ENCODE data around the gene GOLGA6C.
"Not testable (repeated sequence)": the region's sequence is repeated elsewhere in the genome, so short reads cannot be mapped to it uniquely, and the experiment has no call there.

GOLGA6C gene

DNA sequence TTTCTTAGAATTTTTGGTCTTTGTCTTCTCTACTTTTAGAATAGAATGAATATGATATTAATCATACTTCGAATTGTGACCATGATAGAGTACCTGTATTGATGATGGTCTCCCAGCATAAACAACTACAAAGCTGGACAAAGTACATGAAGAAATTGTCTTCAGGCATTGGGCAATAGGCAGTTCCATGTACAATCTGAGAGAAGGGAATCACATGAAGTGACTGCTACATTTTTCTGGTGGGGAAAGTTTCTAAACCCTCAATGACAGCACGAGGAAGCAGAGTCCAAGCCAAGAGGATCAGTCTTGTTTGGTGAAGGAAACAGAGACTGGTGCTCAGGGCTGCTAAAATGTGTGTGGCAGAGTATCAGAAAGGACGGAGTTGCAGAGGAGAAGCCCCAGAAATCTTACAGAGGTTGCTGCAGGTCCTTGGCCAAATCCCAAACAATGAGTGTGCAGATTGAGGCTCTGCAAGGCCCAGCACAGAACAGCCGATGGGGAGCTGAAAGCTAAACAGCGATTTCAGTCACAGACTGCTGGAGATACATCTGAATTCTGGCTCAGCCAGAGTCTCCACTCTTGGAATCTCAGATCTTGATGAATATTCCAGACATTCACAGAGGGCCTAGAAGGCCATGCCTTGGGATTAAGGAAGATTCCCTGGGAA lies 61.2 kb downstream of the GOLGA6C start:
- not testable (repeated sequence) for DNase-seq (ENCODE audit: low read depth)

Data from activated T-helper 1 cell treated with Interleukin-2 at 50 U/mL for 16 hours (primary cell).